ENCODE measurements around the gene LRRC37A. TPM values are rescaled to one million over a fixed set of nuclear protein-coding genes. Genes with fewer than 3 reads are reported as not detected.
A peak's percentile ranks its signal among the peaks of the same experiment; 100 is the strongest.
"Not testable (repeated sequence)": the region's sequence is repeated elsewhere in the genome, so short reads cannot be mapped to it uniquely, and the experiment has no call there.

LRRC37A gene
- total RNA-seq, 4 donors from 2014 or later: 0.29 to 3.7 (median 1.1) TPM

DNA sequence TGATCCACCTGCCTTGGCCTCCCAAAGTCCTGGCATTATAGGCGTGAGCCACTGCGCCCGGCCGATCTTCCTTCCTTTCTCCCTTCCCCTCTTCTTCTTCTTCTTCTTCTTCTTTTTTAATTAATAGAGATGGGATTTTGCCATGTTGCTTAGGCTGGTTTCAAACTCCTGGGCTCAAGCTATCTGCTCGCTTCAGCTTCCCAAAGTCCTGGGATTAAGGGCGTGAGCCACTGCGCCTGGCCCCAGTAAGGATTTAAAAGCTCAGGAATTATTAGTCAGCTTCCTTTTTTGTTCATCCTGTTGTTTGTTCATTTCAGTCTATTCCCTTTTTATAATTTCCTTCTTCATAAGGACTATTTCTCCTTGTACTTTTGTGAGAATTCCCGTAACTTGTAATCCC is 32.7 kb upstream of the LRRC37A start:
- intact Hi-C loops (cut with DNase I; ENCODE audit: low total_unique reads) (no loop called here), in situ Hi-C loops (cut with MboI; ENCODE audit: low sequenced_read_pairs in 4 of 4) (loop anchor here in 1 of 4 donors (25.0 kb wide), 1 partner anchor 675 kb away; no protein-coding TSS in a partner anchor)
- DNase-seq (no peak), ATAC-seq (no peak)
- Histone ChIP-seq H3K9me3 (no peaks in the 10 kb centered on the region), H3K4me3 (no peak overlapping the region), H3K4me1 (peaks cover 7 to 12% of the 10 kb centered on the region in 2 donors), H3K36me3 (no peaks in the 10 kb centered on the region), H3K27ac (no peak overlapping the region), H3K27me3 (no peaks in the 10 kb centered on the region)
- TF ChIP-seq CTCF (IDR thresholded peaks at IDR 0.05 in 4 of 5, conservative IDR thresholded peaks at IDR 0.05 in 1 of 5) (no peak), POLR2A (IDR thresholded peaks at IDR 0.05) (no peak)

DNA sequence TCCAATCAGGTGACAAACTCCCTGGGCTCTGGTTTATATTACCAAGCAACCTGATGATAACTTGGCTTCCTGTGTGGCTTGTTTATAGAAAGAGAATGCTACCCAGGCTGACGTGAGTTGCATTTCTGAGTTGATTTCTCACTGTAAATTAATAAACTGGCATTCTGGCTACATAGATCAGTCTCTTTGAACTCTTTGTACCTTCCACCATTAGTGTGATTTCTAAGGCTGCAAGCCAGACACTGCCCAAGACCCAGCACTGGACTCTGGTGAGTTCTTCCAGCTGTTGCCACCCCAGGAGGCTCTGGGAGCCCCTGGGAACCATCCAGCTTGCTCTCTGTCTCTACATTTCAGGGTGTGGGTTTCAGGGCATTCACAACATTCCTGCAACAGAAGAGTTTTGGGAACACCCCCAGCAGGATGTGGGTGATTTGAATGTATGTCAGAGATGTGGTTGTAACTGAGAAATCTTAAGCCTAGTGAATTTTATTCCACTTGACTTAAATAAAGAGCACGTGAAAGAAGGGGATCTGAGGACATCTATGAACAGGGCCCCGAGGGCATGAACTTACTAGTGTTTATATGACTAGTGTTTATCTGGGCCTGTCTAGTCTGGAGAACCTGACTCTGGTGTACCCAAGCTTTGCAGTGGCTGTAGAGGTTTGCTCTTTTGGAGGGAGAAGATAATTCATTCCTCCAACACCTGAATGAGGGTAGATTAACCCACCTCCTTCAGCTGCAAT is 30.3 kb upstream of the LRRC37A start:
- no peaks in the 10 kb centered on the region for H3K9me3 ChIP-seq
- in situ Hi-C loops (cut with MboI; ENCODE audit: low sequenced_read_pairs in 4 of 4): loop anchor here in 1 of 4 donors (25.0 kb wide), 1 partner anchor 677 kb away; no protein-coding TSS in a partner anchor
- ATAC-seq (no peak), DNase-seq (no peak)
- H3K36me3 ChIP-seq: no peaks in the 10 kb centered on the region
- intact Hi-C loops (cut with DNase I; ENCODE audit: low total_unique reads): loop anchor here (5.0 kb wide), 1 partner anchor 367 kb away; no protein-coding TSS in a partner anchor
- TF ChIP-seq POLR2A (IDR thresholded peaks at IDR 0.05) (no peak), CTCF (IDR thresholded peaks at IDR 0.05 in 4 of 5, conservative IDR thresholded peaks at IDR 0.05 in 1 of 5) (no peak)
- no peaks in the 10 kb centered on the region for H3K27me3 ChIP-seq
- H3K27ac ChIP-seq: peak overlapping the region in 2 of 4 donors; percentile 8 to 38
- H3K4me3 ChIP-seq: no peak overlapping the region
- peaks cover 7 to 19% of the 10 kb centered on the region in 2 donors for H3K4me1 ChIP-seq

GRCh38 chr17:46266063-46266655 is 28.8 kb upstream of the LRRC37A start:
- intact Hi-C loops (cut with DNase I; ENCODE audit: low total_unique reads) (loop anchor here (5.0 kb wide), 1 partner anchor 369 kb away; no protein-coding TSS in a partner anchor), in situ Hi-C loops (cut with MboI; ENCODE audit: low sequenced_read_pairs in 4 of 4) (loop anchor here in 1 of 4 donors (25.0 kb wide), 1 partner anchor 679 kb away; no protein-coding TSS in a partner anchor)
- DNase-seq, H3K9me3 ChIP-seq, H3K36me3 ChIP-seq, H3K27me3 ChIP-seq: not testable (repeated sequence)
- peaks cover 7 to 22% of the 10 kb centered on the region in 2 donors for H3K4me1 ChIP-seq
- peak overlapping the region; percentile 83 to 95 (median 90) for H3K27ac ChIP-seq
- peak overlapping the region; percentile 30 to 88 (median 48) for H3K4me3 ChIP-seq
- ATAC-seq: peak; percentile 14 to 16

- ATAC-seq: peak; percentile 85 to 88
- in situ Hi-C loops (cut with MboI; ENCODE audit: low sequenced_read_pairs in 4 of 4): loop anchor here in 1 of 4 donors (25.0 kb wide), 1 partner anchor 680 kb away; no protein-coding TSS in a partner anchor
- H3K4me3 ChIP-seq: peak overlapping the region; percentile 76 to 100 (median 90)
- TF ChIP-seq POLR2A (IDR thresholded peaks at IDR 0.05): peak; percentile 44 to 62
- peak in 1 of 5 experiments; percentile 27 for TF ChIP-seq CTCF (IDR thresholded peaks at IDR 0.05 in 4 of 5, conservative IDR thresholded peaks at IDR 0.05 in 1 of 5)
- intact Hi-C loops (cut with DNase I; ENCODE audit: low total_unique reads): loop anchor here (5.0 kb wide), 1 partner anchor 370 kb away; no protein-coding TSS in a partner anchor
- peak; percentile 65 to 84 for DNase-seq
- H3K36me3 ChIP-seq: no peaks in the 10 kb centered on the region
- H3K9me3 ChIP-seq: no peaks in the 10 kb centered on the region
- no peaks in the 10 kb centered on the region for H3K27me3 ChIP-seq
- peak overlapping the region; percentile 95 to 100 (median 95) for H3K27ac ChIP-seq
- H3K4me1 ChIP-seq: peaks cover 7 to 22% of the 10 kb centered on the region in 2 donors
Observed at GRCh38 chr17:46266656-46267544, 28.0 kb upstream of the LRRC37A start.

Measured in gastrocnemius medialis (tissue), 4 donors.